ENCODE results near the gene ABHD18.

DNA sequence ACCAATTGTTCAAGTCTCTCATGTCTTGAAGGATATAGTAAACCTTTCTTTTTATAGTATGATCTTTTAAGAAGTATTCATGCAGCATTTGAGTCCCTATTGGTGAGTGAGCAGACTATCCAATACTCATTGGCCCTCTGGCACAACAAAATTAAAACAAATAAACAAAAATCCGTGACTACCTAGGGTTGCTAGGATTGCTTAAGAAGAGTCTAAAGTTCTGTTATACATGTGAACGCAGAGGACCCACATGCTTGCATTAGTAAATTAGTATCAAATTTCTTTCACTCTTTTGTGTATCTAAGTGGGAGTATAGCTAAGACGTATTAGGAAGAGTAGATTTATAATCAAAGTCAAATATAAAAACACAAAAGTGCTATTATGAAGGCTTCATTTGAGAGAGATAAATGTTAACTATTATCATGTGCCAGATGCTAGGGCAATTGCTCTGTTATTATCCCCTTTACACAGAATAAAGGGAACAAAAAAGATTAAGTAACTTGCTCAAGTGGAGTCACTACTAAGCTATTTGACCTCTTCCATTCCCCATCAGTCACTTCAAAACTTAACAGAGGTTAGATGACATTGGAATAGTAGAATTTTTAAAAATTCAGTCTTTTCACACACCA is 66.7 kb downstream of the ABHD18 start:
- no peak for TF ChIP-seq POLR2A (IDR thresholded peaks at IDR 0.05)
- TF ChIP-seq, protein P1, sequence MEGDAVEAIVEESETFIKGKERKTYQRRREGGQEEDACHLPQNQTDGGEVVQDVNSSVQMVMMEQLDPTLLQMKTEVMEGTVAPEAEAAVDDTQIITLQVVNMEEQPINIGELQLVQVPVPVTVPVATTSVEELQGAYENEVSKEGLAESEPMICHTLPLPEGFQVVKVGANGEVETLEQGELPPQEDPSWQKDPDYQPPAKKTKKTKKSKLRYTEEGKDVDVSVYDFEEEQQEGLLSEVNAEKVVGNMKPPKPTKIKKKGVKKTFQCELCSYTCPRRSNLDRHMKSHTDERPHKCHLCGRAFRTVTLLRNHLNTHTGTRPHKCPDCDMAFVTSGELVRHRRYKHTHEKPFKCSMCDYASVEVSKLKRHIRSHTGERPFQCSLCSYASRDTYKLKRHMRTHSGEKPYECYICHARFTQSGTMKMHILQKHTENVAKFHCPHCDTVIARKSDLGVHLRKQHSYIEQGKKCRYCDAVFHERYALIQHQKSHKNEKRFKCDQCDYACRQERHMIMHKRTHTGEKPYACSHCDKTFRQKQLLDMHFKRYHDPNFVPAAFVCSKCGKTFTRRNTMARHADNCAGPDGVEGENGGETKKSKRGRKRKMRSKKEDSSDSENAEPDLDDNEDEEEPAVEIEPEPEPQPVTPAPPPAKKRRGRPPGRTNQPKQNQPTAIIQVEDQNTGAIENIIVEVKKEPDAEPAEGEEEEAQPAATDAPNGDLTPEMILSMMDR (IDR thresholded peaks at IDR 0.05), result no peak

All from Peyer's patch (tissue), 4 donors.